H9 (cell line): ENCODE data around the gene HOXD4. TPM values are rescaled to one million over a fixed set of nuclear protein-coding genes. Genes with fewer than 3 reads are reported as not detected.

Source experiments
- DNase-seq: peaks from one replicate; pipeline ENCODE4 v3.0.0-alpha.2; 2017
- H2AFZ ChIP-seq: one replicate; pipeline ENCODE4 v1.6.1; 2013; ENCODE audit warnings: mild to moderate bottlenecking, low read length, control low read depth, moderate library complexity
- H2AK5ac ChIP-seq: 2 replicates; pipeline ENCODE4 v1.6.1; 2013; ENCODE audit warnings: low read length, control low read depth, mixed read lengths; ENCODE audit not compliant: insufficient read length
- H2BK120ac ChIP-seq: one replicate; pipeline ENCODE4 v1.6.1; 2013; ENCODE audit warnings: low read depth, mild to moderate bottlenecking, low read length, control low read depth, inconsistent platforms; ENCODE audit not compliant: poor library complexity, severe bottlenecking
- H2BK12ac ChIP-seq: 2 replicates; pipeline ENCODE4 v1.6.1; 2013; ENCODE audit warnings: low read length, control low read depth, mixed read lengths, low read depth; ENCODE audit not compliant: insufficient read length
- H2BK15ac ChIP-seq: 2 replicates; pipeline ENCODE4 v1.6.1; 2013; ENCODE audit warnings: low read depth, low read length, control low read depth
- H2BK20ac ChIP-seq: one replicate; pipeline ENCODE4 v1.6.1; 2013; ENCODE audit warnings: low read depth, mild to moderate bottlenecking, low read length, control low read depth, inconsistent platforms; ENCODE audit not compliant: poor library complexity, severe bottlenecking
- H2BK5ac ChIP-seq: 2 replicates; pipeline ENCODE4 v1.6.1; 2013; ENCODE audit warnings: low read length, control low read depth, mixed read lengths; ENCODE audit not compliant: insufficient read length
- H3K14ac ChIP-seq: 2 replicates; pipeline ENCODE4 v1.6.1; 2013; ENCODE audit warnings: low read length, control low read depth; ENCODE audit not compliant: insufficient read depth
- H3K18ac ChIP-seq: 2 replicates; pipeline ENCODE4 v1.6.1; 2013; ENCODE audit warnings: low read depth, mild to moderate bottlenecking, mixed read lengths, low read length, control low read depth; ENCODE audit not compliant: insufficient read length
- H3K23ac ChIP-seq: 2 replicates; pipeline ENCODE4 v1.6.1; 2013; ENCODE audit warnings: low read length, control low read depth, mixed read lengths, low read depth; ENCODE audit not compliant: insufficient read length
- H3K23me2 ChIP-seq: 2 replicates; pipeline ENCODE4 v1.6.1; 2013; ENCODE audit warnings: low read depth, mild to moderate bottlenecking, mixed read lengths, low read length, control low read depth; ENCODE audit not compliant: insufficient read length, poor library complexity, severe bottlenecking
- H3K27ac ChIP-seq: 2 replicates; pipeline ENCODE4 v1.5.1; 2013; ENCODE audit warnings: low read length, control low read depth, mixed read lengths, low read depth; ENCODE audit not compliant: insufficient read length
- H3K27me3 ChIP-seq: 2 replicates; pipeline ENCODE4 v1.6.1; 2013; ENCODE audit warnings: low read length, control low read depth, inconsistent platforms; ENCODE audit not compliant: insufficient read depth
- H3K4ac ChIP-seq: 2 replicates; pipeline ENCODE4 v1.6.1; 2013; ENCODE audit warnings: low read depth, mild to moderate bottlenecking, control low read depth, inconsistent platforms, low read length, moderate library complexity
- H3K4me1 ChIP-seq: 2 replicates; pipeline ENCODE4 v1.6.1; 2013; ENCODE audit warnings: low read length, control low read depth, inconsistent platforms; ENCODE audit not compliant: insufficient read depth
- H3K4me2 ChIP-seq: 2 replicates; pipeline ENCODE4 v1.6.1; 2013; ENCODE audit warnings: low read length, control low read depth, mixed read lengths; ENCODE audit not compliant: insufficient read length, insufficient read depth
- H3K56ac ChIP-seq: 2 replicates; pipeline ENCODE4 v1.6.1; 2013; ENCODE audit warnings: low read depth, mild to moderate bottlenecking, mixed read lengths, low read length, control low read depth; ENCODE audit not compliant: insufficient read length
- H3K79me1 ChIP-seq: 2 replicates; pipeline ENCODE4 v1.6.1; 2013; ENCODE audit warnings: low read depth, mild to moderate bottlenecking, moderate library complexity, low read length, control low read depth, inconsistent platforms; ENCODE audit not compliant: insufficient read depth, poor library complexity, severe bottlenecking
- H3K79me2 ChIP-seq: 2 replicates; pipeline ENCODE4 v1.6.1; 2013; ENCODE audit warnings: low read length, control low read depth, inconsistent platforms; ENCODE audit not compliant: insufficient read depth
- H3K9ac ChIP-seq: 2 replicates; pipeline ENCODE4 v1.6.1; 2013; ENCODE audit warnings: low read length, control low read depth, mixed read lengths; ENCODE audit not compliant: insufficient read length; ENCODE audit errors: extremely low read depth
- H3K9me3 ChIP-seq: one replicate; pipeline ENCODE4 v1.6.1; 2013; ENCODE audit warnings: low read depth, low read length, inconsistent platforms; ENCODE audit not compliant: control insufficient read depth
- H3T11ph ChIP-seq: one replicate; pipeline ENCODE4 v1.6.1; 2013; ENCODE audit warnings: mild to moderate bottlenecking, low read length, control low read depth, inconsistent platforms
- H4K20me1 ChIP-seq: one replicate; pipeline ENCODE4 v1.6.1; 2013; ENCODE audit not compliant: control insufficient read depth, insufficient read length, insufficient read depth
- H4K5ac ChIP-seq: 2 replicates; pipeline ENCODE4 v1.6.1; 2013; ENCODE audit warnings: low read depth, mild to moderate bottlenecking, mixed read lengths, low read length, control low read depth; ENCODE audit not compliant: insufficient read length
- H4K8ac ChIP-seq: replicated peaks from 2 replicates; pipeline ENCODE4 v1.6.1; 2013; ENCODE audit warnings: low read length, control low read depth, mixed read lengths, low read depth; ENCODE audit not compliant: insufficient read length
- H4K91ac ChIP-seq: 2 replicates; pipeline ENCODE4 v1.6.1; 2013; ENCODE audit warnings: low read depth, mild to moderate bottlenecking, moderate library complexity, mixed read lengths, low read length, control low read depth; ENCODE audit not compliant: insufficient read length
- H3K27ac Mint-ChIP-seq, 3 experiments: 2 replicates in 2 of 3; 3 replicates in 1 of 3; pipeline ENCODE4 v1.8.0; 2020 to 2021; ENCODE audit warnings: mixed read lengths in 3 of 3, mild to moderate bottlenecking in 1 of 3, moderate library complexity in 1 of 3
- H3K27me3 Mint-ChIP-seq: 2 replicates; pipeline ENCODE4 v1.8.0; 2021; ENCODE audit warnings: low read depth, mild to moderate bottlenecking, moderate library complexity, mixed read lengths
- H3K36me3 Mint-ChIP-seq, 3 experiments: 2 replicates in 2 of 3; 3 replicates in 1 of 3; pipeline ENCODE4 v1.8.0; 2020 to 2021; ENCODE audit warnings: low read depth in 3 of 3, mixed read lengths in 3 of 3; ENCODE audit not compliant: insufficient read depth in 1 of 3
- H3K4me1 Mint-ChIP-seq, 2 experiments: 2 replicates each; pipeline ENCODE4 v1.8.0; 2020; ENCODE audit warnings: mixed read lengths in 2 of 2
- H3K4me3 Mint-ChIP-seq, 2 experiments: 2 replicates in 1 of 2; 3 replicates in 1 of 2; pipeline ENCODE4 v1.8.0; 2020 to 2021; ENCODE audit warnings: mild to moderate bottlenecking in 2 of 2, mixed read lengths in 2 of 2, moderate library complexity in 1 of 2
- H3K9me3 Mint-ChIP-seq, 2 experiments: 2 replicates in 1 of 2; 3 replicates in 1 of 2; pipeline ENCODE4 v1.8.0; 2020; ENCODE audit warnings: mild to moderate bottlenecking in 2 of 2, mixed read lengths in 2 of 2, moderate library complexity in 1 of 2
- WGBS: extraction: QIAGEN DNeasy Blood & Tissue Kit; methylation state at CpG from one replicate; pipeline ENCODE4 v1.1.7; 2013; ENCODE audit warnings: missing lambda C conversion rate, low lambda C conversion rate, mixed read lengths; ENCODE audit not compliant: insufficient read length; ENCODE audit errors: extremely low coverage; 5-methylcytosine and 5-hydroxymethylcytosine counted together
- total RNA-seq: library from RNA; stranded (reverse); gene quantifications from 2 replicates; pipeline ENCODE4 v1.2.1, GENCODE V29; 2021
- TF ChIP-seq, protein P1 (sequence below): fragments of 200-600 bp; sonication (generic); conservative IDR thresholded peaks from 3 replicates; pipeline ENCODE4 v1.8.0; 2021; ENCODE audit warnings: antibody characterized with exemption, mild to moderate bottlenecking

HOXD4 gene
- total RNA-seq, 1 experiment from 2014 or later = not detected

DNA sequence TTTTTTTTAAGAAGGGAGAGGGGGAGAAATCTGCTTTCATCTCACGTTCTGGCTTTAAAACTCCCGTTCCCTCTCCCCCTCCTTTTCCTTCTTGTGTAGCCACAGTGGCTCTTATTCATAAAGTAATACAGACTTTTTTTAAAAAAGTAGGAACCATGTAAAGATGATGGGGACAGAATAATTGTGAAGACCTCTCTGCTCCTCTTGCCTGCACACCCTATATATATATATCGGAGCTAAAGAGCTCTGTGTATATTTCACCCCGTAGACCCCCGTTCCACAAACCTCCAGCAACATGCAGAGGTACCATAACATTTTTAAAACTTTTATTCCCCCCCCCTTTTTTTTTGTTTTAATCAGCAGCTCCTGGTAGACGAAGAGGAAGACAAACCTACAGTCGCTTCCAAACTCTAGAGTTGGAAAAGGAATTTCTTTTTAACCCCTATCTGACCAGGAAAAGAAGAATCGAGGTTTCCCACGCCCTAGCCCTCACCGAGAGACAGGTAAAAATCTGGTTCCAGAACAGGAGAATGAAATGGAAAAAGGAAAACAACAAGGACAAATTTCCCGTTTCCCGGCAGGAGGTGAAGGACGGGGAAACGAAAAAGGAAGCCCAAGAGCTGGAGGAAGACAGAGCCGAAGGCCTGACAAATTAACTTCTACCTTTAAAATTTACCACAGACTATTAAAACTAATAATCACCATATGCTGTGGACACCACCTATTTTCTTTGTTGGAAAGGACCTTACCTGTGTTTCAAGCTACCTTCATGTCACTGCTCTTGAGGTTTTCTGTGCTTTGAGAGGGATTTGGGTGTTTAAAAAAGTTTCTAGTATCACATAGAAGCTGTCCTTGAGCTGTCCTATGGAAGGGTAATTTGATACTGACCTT, 20.1 kb upstream of the HOXD4 start:
- no peaks in the 10 kb centered on the region; the same call in 1 of the 2 replicates for H3K4me1 ChIP-seq

More for the DNA sequence above, 20.1 kb upstream of the HOXD4 start:
- Histone ChIP-seq H3K23me2 (peaks cover 2% of the 10 kb centered on the region), H3K56ac (no peak overlapping the region), H3K4ac (no peak overlapping the region), H3K18ac (no peak overlapping the region), H2BK15ac (no peak overlapping the region), H4K20me1 (no peaks in the 10 kb centered on the region), H3K4me2 (no peak overlapping the region), H2AFZ (no peak overlapping the region), H3K9ac (no peak overlapping the region), H2AK5ac (no peak overlapping the region), H3T11ph (no peak overlapping the region), H3K27me3 (peaks cover 89% of the 10 kb centered on the region), H3K79me2 (no peaks in the 10 kb centered on the region), H4K5ac (no peak overlapping the region), H3K9me3 (no peaks in the 10 kb centered on the region), H3K14ac (no peak overlapping the region), H2BK5ac (no peak overlapping the region), H2BK12ac (no peak overlapping the region), H2BK20ac (no peak overlapping the region), H3K79me1 (no peaks in the 10 kb centered on the region), H3K27ac (no peak overlapping the region), H4K91ac (no peak overlapping the region), H2BK120ac (no peak overlapping the region), H3K23ac (no peak overlapping the region), H4K8ac (no peak overlapping the region)
- peaks cover 15 to 20% of the 10 kb centered on the region in 2 experiments for H3K4me1 Mint-ChIP-seq
- no peaks in the 10 kb centered on the region; a peak in 1 of 7 replicates for H3K36me3 Mint-ChIP-seq
- no peak for DNase-seq
- WGBS = no CpG with 5 or more reads among the region's 15 CpGs
- peak overlapping the region in 1 of 3 experiments; percentile 76; a peak in 2 of 7 replicates for H3K27ac Mint-ChIP-seq
- TF ChIP-seq, protein P1, sequence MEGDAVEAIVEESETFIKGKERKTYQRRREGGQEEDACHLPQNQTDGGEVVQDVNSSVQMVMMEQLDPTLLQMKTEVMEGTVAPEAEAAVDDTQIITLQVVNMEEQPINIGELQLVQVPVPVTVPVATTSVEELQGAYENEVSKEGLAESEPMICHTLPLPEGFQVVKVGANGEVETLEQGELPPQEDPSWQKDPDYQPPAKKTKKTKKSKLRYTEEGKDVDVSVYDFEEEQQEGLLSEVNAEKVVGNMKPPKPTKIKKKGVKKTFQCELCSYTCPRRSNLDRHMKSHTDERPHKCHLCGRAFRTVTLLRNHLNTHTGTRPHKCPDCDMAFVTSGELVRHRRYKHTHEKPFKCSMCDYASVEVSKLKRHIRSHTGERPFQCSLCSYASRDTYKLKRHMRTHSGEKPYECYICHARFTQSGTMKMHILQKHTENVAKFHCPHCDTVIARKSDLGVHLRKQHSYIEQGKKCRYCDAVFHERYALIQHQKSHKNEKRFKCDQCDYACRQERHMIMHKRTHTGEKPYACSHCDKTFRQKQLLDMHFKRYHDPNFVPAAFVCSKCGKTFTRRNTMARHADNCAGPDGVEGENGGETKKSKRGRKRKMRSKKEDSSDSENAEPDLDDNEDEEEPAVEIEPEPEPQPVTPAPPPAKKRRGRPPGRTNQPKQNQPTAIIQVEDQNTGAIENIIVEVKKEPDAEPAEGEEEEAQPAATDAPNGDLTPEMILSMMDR = no peak
- H3K9me3 Mint-ChIP-seq = peaks cover 4 to 13% of the 10 kb centered on the region in 2 experiments; a peak in 4 of 5 replicates
- peaks cover 98% of the 10 kb centered on the region for H3K27me3 Mint-ChIP-seq
- peak overlapping the region in 1 of 2 experiments; percentile 70; a peak in 4 of 5 replicates for H3K4me3 Mint-ChIP-seq
